Measurements from ENCODE around the gene VSIG10L. TPM values are rescaled to one million over a fixed set of nuclear protein-coding genes. Genes with fewer than 3 reads are reported as not detected.

The VSIG10L gene
- polyA plus RNA-seq, 2 of the 4 experiments (the other 2 are of a cell fraction), result 6.7 to 9.2 TPM

DNA sequence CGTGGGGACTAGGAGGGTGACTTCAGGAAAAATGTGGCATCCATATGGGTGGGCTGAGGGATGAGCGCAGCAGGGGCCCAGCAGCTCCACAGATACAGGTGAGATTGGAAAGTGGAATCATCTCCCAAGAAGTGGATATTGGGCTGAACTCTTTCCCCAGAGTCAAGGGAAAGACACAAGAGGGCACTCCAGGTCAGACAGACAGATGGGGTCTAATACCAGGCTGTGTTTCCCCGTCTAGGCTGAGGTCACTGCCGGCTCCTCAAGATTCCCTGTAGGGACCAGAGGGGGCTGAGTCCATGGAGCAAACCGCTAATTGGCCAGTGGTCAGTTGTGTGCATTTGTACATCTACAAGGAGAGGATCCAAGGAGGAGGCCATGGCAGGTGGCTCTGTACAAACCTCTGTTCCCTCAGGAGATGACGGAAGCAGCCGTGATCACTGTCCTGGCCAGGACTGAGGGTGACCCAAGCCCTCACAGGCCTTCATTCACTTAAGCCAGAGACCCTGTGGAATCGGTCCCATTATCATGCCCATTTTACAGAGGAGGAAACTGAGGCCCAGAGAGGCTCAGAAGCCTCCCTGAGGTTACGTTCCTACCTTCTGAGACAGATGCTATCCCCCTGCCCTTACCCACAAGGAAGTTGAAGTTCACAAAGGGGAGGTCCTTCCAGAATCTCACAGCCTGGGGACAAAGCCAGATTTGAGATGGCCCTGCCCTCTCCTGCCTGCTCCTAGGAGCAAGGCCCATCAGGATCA lies 45.4 kb downstream of the VSIG10L start:
- DNase-seq (ENCODE audit: low read depth in 1 of 2, low spot score in 1 of 2) (peak in 1 of 2 experiments; percentile 36), ATAC-seq (peak; percentile 58 to 82; a peak in 5 of 6 replicates), FAIRE-seq (no peak)
- Histone ChIP-seq H3K4me2 (no peak overlapping the region), H3K4me1 (no peaks in the 10 kb centered on the region), H3K27ac (no peak overlapping the region), H3K9me3 (no peaks in the 10 kb centered on the region; the same call in 2 of the 3 replicates), H3K4me3 (no peak overlapping the region)
- 37% methylated on average over 9 of the region's 9 CpGs for WGBS (ENCODE audit: missing lambda C conversion rate)
- TF ChIP-seq, protein P1, sequence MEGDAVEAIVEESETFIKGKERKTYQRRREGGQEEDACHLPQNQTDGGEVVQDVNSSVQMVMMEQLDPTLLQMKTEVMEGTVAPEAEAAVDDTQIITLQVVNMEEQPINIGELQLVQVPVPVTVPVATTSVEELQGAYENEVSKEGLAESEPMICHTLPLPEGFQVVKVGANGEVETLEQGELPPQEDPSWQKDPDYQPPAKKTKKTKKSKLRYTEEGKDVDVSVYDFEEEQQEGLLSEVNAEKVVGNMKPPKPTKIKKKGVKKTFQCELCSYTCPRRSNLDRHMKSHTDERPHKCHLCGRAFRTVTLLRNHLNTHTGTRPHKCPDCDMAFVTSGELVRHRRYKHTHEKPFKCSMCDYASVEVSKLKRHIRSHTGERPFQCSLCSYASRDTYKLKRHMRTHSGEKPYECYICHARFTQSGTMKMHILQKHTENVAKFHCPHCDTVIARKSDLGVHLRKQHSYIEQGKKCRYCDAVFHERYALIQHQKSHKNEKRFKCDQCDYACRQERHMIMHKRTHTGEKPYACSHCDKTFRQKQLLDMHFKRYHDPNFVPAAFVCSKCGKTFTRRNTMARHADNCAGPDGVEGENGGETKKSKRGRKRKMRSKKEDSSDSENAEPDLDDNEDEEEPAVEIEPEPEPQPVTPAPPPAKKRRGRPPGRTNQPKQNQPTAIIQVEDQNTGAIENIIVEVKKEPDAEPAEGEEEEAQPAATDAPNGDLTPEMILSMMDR (IDR thresholded peaks at IDR 0.05), result peak; percentile 31
- TF ChIP-seq ZFP36 (IDR thresholded peaks at IDR 0.05; ENCODE audit: borderline replicate concordance, partially characterized antibody), result no peak
- peak; percentile 47 to 65; a peak in 4 of 5 replicates for TF ChIP-seq RAD21 (conservative IDR thresholded peaks at IDR 0.05 in 1 of 2, IDR thresholded peaks at IDR 0.05 in 1 of 2)
- TF ChIP-seq SMC3 (IDR thresholded peaks at IDR 0.05), result peak; percentile 14; the same call in 1 of the 3 replicates
- ChIA-PET POLR2A (no interaction called here), CTCF (interaction anchor here (0.9 to 1.9 kb wide), 9 partner anchors 9 to 361 kb away, joined by 3 to 6 read pairs (median 3); no protein-coding TSS in a partner anchor)

DNA sequence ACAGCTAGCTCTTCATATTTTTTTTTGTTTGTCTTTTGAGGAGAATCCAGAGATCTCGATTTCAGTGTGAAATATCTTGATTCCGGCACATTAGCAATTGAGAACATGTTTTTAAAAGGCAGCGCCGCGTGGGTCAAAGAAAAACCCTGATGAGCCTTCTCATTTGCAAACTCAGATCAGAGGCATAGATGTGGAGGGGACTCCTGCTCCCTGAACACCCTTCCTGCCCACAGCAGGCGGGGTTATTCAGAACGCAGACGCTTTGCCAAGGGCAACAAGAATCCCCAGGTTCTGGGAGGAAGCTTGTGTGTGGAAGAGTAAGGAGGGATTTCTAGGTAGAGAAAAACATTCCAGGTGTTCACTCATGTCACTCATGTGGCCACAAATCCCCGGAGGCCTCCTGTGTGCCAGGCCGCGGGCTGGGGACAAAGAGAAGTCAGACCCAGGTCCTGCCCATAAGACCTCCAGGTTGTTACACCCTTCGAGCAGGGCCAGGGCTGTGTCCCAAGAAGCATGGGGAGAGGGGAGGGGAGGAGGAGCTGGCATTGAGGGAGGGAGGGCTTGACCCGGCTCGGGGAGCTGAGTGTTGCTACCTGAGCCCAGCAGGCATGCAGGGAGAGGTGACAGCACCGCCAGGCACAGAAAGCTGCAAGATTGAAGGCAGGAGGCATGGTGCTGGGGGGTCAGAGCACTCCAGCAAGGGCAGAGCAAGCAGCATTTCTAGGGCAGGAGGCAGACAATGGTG lies 46.4 kb downstream of the VSIG10L start:
- ChIA-PET CTCF (interaction anchor here (0.9 to 1.9 kb wide), 8 partner anchors 8 to 362 kb away, joined by 3 to 6 read pairs (median 4); no protein-coding TSS in a partner anchor), POLR2A (no interaction called here)
- FAIRE-seq, result no peak
- no peaks in the 10 kb centered on the region for H3K4me1 ChIP-seq
- no peak for ATAC-seq
- DNase-seq (ENCODE audit: low read depth in 1 of 2, low spot score in 1 of 2), result no peak
- H3K4me2 ChIP-seq, result no peak overlapping the region
- TF ChIP-seq EHMT2 (IDR thresholded peaks at IDR 0.05; ENCODE audit: low read depth) (no peak), RNF2 (IDR thresholded peaks at IDR 0.05; ENCODE audit: borderline replicate concordance, low read depth) (no peak), BHLHE40 (IDR thresholded peaks at IDR 0.05; ENCODE audit: low read depth, low read length) (no peak), RFX5 (IDR thresholded peaks at IDR 0.05) (no peak), MYC (IDR thresholded peaks at IDR 0.05; ENCODE audit: borderline replicate concordance, low read length) (no peak), ZC3H11A (IDR thresholded peaks at IDR 0.05) (no peak), HOXB5 (CRISPR knock-in tag; IDR thresholded peaks at IDR 0.05) (no peak), HOXA7 (CRISPR knock-in tag; IDR thresholded peaks at IDR 0.05) (no peak), JUNB (IDR thresholded peaks at IDR 0.05) (no peak), HDAC2 (IDR thresholded peaks at IDR 0.05) (no peak), ZFP36 (IDR thresholded peaks at IDR 0.05; ENCODE audit: borderline replicate concordance, partially characterized antibody) (no peak), RCOR1 (IDR thresholded peaks at IDR 0.05; ENCODE audit: low read depth, low read length) (no peak), FOSB (CRISPR knock-in tag; IDR thresholded peaks at IDR 0.05) (no peak), CBX2 (IDR thresholded peaks at IDR 0.05; ENCODE audit: borderline replicate concordance, low read depth) (no peak), SMC3 (IDR thresholded peaks at IDR 0.05) (no peak), NR3C1 (IDR thresholded peaks at IDR 0.05) (no peak), SREBF2 (IDR thresholded peaks at IDR 0.05) (no peak), FOSL2 (IDR thresholded peaks at IDR 0.05) (no peak), FOSL2 (CRISPR knock-in tag; IDR thresholded peaks at IDR 0.05) (no peak)
- TF ChIP-seq, protein P1 (IDR thresholded peaks at IDR 0.05), result no peak
- 54% methylated on average over 15 of the region's 15 CpGs for WGBS (ENCODE audit: missing lambda C conversion rate)
- H3K27ac ChIP-seq, result no peak overlapping the region
- H3K4me3 ChIP-seq, result no peak overlapping the region
- peaks cover 2% of the 10 kb centered on the region for H3K9me3 ChIP-seq
